Amygdala (tissue), 56 donors: ENCODE data around the gene BCAM.
A peak's percentile ranks its signal among the peaks of the same experiment; 100 is the strongest.
"Not testable (repeated sequence)": the region's sequence is repeated elsewhere in the genome, so short reads cannot be mapped to it uniquely, and the experiment has no call there.

Experiments used
- DNase-seq, 56 donors: peaks; one replicate each; lab custom pipeline; 2025; lab: John Stamatoyannopoulos, UW

BCAM gene

DNA sequence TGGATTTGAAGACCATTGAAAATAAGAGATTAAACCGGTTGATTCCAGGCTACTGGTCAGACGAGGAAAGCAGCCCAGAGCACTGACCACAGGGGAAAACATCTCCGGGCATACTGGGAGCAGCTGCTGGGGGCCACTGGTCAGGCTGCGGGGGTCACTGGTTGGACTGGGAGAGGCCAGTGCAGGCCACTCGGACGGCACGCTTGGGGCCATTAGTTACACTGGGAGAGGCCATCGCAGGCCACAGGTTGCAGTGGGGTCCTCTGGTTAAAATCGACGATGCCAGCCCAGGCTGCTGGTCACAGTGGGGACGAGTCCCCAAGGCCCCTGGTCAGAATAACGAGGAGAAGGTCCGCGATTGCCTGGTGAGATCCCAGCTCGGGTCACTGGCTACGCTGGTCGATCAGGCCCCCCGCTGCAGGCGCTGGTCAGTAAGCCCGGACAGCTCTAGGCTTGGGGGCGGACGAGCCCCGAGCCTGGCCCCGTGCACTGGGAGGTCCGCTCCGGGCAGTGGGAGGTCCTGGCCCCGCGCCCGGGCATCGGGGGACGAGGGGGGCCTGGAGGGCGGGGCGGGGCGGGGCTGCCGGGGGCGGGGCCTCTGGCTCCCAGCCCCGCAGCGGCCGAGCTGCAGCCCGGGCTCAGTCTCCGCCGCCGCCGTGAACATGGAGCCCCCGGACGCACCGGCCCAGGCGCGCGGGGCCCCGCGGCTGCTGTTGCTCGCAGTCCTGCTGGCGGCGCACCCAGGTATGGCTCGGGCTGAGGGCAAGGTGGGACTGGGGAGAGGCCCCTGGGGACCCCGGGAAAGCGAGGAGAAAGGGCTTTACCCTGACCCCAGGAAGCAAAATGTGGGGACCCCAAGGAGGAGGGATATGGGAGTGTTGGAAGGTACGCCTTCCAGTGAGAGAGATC, at the start of gene BCAM:
Gene BCAM (plus strand): TSS at position 641 of the 909 bp plus-strand sequence. CDS start 22 bp downstream, at position 663.
- DNase-seq, result peak in 30 of 56 donors; percentile 4 to 67 (median 28)

GRCh38 chr19:44762038-44762437, 46.9 kb upstream of the BCAM start:
- DNase-seq, result no peak

DNA sequence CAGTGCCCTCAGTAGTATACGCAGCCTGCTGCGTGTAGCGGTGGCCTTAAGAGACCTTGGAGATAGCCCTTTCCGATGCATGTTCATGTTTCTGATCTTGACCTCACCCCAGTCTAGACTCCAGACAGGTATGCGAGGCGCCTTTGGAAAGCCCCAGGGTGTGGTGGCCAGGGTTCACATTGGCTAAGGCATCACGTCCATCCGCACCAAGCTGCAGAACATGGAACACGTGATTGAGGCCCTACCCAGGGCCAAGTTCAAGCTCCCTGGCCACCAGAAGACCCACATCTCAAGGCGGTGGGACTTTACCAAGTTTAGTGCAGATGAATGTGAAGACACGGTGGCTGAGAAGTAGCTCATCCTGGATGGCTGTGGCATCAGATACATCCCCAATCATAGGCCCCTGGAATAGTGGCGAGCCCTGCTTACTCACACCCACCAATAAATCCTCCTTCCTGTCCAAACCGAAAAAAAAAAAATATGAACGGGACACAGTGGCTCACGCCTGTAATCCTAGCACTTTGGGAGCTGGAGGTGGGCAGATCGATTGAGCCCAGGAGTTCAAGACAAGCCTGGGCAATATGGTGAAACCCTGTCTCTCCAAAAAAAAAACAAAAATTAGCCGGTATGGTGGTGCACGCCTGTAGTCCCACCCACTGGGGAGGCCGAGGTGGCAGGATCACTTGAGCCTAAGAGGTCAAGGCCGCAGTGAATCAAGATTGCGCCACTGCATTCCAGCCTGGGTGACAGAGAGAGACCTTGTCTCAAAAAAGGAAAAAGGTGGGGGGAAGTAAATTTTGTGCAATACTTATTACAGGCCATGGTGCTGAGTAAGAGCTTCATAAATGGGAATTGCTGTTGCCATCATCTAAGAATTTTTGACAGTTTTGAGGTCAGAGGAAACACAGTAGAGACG, 43.6 kb upstream of the BCAM start:
- DNase-seq, result no peak

DNA sequence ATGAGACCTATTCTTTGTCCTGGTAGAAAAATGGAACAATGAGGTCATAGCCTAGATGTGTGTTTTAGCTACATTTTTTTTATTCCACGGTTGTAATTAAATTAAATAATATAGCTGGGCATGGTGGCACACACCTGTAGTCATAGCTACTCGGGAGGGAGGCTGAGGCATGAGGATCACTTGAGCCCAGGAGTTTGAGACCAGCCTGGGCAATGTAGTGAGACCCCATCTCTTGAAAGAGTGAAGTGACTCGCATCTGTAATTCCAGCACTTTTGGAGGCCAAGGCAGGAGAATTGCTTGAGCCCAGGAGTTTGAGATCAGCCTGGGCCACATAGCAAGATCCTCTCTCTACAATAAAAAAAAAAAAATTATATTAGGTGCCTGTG, 43.0 kb upstream of the BCAM start:
- DNase-seq, result no peak

- no peak for DNase-seq
Observed at GRCh38 chr19:44767295-44768180, 41.4 kb upstream of the BCAM start.

- DNase-seq, result peak in 49 of 56 donors; percentile 5 to 85 (median 45)
Observed at GRCh38 chr19:44770550-44771257, 38.2 kb upstream of the BCAM start.

DNA sequence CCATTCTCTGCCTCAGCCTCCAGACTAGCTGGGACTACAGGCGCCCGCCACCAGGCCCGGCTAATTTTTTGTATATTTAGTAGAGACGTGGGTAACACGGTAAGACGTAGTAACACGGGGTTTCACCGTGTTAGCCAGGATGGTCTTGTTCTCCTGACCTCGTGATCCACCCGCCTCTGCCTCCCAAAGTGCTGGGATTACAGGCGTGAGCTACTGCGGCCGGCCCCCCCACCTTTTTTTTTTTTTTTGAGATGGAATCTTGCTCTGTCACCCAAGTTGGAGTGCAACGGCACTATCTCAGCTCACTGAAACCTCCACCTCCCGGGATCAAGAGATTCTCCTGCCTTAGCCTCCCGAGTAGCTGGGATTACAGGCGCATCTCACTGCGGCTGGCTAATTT, 36.8 kb upstream of the BCAM start:
- not testable (repeated sequence) for DNase-seq

- no peak for DNase-seq
Observed at GRCh38 chr19:44772959-44773358, 35.9 kb upstream of the BCAM start.

DNA sequence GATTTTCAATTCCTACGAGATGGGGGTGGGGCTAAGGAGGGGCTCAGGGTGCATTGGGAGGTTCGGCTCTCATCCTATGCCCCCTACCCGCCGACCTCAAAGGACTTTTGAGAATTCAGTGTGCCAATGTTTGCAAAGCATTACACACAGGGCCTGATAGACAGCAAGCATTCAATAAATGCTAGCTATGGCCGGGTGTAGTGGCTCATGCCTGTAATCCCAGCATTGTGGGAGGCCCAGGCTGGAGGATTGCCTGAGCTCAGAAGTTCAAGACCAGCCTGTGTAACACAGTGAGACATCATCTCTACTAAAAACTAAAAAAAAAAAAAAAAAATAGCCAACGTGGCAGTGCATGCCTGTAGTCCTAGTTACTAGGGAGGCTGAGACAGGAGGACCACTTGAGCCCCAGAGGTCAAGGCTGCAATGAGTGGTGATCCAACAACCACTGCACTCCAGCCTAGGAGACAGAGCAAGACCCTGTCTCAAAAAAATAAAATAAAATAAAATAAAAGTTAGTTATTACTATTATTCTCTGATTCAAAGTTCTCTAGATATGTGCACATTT, 33.1 kb upstream of the BCAM start:
- DNase-seq, result no peak

GRCh38 chr19:44776402-44777096, 32.4 kb upstream of the BCAM start:
- DNase-seq, result no peak

DNA sequence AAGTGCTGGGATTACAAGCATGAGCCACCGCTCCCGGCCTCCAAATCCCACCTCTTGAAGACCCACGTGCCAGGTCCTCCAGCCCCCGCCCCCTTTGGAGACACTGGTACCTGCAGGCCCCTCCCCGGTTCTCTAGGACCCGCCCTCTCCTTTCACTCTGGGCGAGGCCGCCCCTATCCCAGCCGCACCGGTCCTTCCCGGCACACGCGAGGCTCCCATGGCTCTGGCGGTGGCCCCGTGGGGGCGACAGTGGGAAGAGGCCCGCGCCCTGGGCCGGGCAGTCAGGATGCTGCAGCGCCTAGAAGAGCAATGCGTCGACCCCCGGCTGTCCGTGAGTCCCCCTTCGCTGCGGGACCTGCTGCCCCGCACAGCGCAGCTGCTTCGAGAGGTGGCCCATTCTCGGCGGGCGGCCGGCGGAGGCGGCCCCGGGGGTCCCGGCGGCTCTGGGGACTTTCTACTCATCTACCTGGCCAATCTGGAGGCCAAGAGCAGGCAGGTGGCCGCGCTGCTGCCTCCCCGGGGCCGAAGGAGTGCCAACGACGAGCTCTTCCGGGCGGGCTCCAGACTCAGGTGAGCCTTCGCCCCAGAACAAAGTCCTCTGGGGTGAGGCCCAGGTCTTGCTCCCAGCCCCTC, 31.1 kb upstream of the BCAM start, which contains the start of gene CBLC:
Gene CBLC (plus strand): TSS at position 176 of the 633 bp plus-strand sequence. CDS start 42 bp downstream, at position 218.
- DNase-seq, result no peak

GRCh38 chr19:44779150-44779549, 29.8 kb upstream of the BCAM start:
- DNase-seq, result no peak

DNA sequence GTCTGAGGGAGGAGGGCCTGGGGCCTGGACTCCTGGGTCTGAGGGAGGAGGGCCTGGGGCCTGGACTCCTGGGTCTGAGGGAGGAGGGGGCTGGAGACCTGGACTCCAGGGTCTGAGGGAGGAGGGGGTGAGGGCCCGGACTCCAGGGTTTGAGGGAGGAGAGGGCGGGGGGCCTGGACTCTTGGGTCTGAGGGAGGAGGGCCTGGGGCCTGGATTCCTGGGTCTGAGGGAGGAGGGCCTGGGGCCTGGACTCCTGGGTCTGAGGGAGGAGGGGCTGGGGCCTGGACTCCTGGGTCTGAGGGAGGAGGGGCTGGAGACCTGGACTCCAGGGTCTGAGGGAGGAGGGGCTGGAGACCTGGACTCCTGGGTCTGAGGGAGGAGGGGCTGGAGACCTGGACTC, 27.2 kb upstream of the BCAM start:
- not testable (repeated sequence) for DNase-seq

DNA sequence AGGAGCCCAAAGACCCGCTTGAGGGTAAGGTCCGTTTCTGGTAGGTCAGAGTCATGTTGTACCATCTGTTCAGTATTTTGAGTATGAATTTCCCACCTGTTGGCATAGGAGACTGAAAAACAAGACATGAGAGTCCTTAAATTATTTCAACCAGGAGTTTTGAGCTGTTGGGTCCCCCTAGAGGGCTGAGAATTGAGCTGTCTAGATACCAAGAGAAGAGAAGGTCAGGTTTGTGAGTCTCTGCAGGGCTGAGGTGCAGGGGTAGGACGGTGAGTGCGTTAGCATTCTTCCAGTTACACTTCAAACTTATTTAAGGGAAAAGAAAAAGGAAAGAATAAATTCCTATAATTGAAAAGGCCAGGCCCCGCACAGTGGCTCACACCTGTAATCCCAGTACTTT, 26.2 kb upstream of the BCAM start:
- no peak for DNase-seq

- no peak for DNase-seq
Observed at GRCh38 chr19:44783545-44783944, 25.4 kb upstream of the BCAM start.

GRCh38 chr19:44785271-44785670, 23.6 kb upstream of the BCAM start:
- no peak for DNase-seq

- DNase-seq, result no peak
Observed at GRCh38 chr19:44785993-44786392, 22.9 kb upstream of the BCAM start.

DNA sequence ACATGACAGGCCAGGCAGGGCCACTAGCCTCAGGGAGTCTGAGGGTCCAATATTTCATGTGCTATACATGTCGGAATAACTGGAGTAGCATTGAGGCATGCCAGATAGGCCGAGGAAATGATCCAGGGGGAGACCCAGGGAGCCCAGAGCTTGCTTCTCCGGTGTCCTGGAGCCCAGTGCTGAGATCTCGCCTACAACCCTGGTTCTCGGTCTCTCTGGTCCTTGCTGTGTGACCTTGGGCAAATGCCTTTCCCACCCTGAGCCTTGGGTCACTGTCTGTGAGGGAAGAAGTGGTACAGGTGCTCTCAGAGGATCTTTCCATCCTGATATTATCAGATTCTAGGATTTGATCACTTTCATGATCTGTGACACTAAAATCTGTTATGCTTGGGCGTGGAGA, 19.9 kb upstream of the BCAM start:
- DNase-seq, result no peak
